GM11168 (cell line): ENCODE results near the gene CD52.
"Not testable (repeated sequence)": the region's sequence is repeated elsewhere in the genome, so short reads cannot be mapped to it uniquely, and the experiment has no call there.

Experiments
- in situ Hi-C: fragments of 300-500 bp; cut with MboI; formaldehyde crosslinking; loops from one replicate; pipeline ENCODE4 v1.12.0; 2022; ENCODE audit warnings: low sequenced_read_pairs; ENCODE audit not compliant: unreplicated experiment

Gene CD52

DNA sequence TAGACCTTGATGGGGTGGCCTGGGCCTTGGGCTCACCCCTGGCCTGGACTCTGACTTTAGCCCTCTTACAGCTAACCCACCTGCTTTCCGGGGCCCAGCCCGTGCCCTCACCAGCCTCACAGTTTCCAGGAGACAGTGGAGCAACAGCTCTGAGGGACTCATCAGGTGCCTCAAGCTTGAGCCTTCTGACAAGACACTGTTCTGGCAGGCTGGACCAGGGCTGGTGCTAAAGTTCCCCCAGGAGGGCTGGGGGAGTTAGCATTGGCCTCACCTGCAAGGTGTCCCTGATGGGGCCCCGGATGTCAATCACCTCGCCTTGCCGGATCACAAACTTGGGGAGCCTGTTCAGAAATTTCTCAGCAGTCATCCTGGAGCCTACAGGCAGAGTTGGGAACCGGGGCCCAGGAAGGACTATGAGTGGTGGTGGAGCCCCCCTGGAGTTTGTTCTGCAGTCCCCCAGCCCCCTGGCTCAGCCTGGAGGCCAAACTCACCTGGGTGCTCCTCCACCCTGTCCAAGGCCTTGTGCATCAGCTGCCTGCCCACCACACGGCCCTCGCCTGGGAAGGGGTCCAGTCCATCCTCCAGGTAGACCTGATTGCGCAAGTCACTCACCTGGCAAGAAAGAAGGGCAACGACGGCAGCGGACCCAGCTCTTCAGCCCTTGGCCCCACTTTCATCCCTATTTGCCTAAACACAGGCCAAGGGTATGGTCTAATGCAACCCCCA, 33.7 kb upstream of the CD52 start:
- in situ Hi-C loops = no loop called here

DNA sequence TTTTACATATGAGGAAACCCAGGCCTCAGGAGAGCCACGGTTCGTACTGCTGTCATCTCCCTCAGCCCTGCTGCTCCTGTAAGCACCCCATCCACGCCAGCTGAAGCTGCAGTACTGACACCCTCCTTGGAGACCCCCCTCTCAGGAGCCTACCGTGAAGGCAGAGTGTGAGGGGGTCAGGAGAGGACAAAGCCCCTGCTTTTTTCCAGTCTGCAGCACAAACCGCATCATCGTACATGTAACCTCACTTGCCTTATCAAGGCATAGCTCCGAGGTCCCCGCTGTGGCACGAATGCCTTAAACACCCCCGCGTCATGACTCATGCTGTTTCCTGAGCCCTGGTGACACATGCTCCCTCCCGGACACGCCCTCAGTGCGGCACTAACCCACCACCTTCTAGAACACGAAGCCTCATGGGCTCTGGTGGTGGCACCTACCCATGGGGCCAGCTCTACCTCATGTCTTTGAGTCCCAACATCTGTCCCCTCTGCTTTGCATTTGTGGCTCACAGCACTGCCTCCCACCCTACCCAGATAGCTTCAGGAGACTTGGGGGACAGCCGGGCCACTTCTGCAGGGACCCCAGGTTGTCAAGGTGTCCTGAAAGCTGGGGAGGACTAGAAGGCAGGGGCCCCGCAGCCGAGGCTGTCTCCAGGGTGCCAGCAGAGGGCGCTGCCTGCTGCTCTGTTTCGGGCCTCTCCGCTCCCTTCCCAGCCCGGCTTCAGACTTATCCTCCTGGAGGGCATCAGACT, 33.0 kb upstream of the CD52 start:
- in situ Hi-C loops = no loop called here

DNA sequence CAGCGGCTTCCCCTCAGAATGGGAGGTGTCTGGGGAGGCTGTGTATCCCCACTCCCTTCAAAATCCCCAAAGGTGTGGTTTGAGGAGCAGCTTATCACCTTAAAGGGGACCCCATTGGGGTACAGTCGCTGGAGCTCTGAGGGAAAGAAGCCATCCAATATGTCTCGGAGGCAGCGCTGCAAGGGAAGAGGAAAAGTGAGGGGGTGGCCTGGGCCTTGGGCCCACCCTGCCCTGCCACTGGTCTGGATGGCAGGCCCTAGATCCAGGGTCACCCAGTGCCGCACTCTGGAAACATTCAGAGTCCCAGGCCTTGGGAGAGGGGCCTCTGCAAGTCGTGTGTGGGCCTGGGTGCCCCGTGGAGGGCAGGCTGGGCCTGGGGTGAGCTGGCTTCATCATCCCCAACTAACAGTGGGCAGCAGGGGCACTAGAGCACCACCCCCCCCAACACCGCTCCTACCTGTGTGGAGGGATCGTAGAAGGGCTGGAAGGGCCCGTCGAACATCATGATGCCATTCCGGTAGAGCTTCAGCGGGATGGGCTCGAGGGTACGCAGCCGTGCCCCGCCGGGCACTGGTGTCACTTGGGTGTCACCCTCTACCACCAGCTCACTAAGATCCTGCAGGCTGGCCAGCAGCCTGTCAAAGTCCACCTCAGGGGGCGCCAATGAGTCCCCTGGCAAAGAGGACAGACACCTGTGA, 32.2 kb upstream of the CD52 start:
- in situ Hi-C loops = no loop called here

DNA sequence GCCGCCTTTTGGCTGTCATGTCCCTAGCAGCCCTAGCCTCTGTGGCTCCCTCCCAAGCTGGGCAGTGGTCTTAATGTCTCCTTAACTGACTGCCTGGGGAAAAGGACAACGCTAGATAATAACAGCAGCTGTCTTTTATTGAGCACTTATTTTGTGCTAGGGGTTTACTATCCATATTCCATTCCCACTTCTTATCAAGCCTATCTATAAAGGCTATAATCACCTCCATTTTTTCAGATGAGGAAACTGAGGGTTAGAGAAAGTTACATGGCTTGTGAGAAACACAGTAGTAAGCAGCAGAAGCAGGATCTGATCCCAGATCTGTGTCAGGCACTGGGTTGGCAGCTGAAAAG, 31.7 kb upstream of the CD52 start:
- in situ Hi-C loops = no loop called here

DNA sequence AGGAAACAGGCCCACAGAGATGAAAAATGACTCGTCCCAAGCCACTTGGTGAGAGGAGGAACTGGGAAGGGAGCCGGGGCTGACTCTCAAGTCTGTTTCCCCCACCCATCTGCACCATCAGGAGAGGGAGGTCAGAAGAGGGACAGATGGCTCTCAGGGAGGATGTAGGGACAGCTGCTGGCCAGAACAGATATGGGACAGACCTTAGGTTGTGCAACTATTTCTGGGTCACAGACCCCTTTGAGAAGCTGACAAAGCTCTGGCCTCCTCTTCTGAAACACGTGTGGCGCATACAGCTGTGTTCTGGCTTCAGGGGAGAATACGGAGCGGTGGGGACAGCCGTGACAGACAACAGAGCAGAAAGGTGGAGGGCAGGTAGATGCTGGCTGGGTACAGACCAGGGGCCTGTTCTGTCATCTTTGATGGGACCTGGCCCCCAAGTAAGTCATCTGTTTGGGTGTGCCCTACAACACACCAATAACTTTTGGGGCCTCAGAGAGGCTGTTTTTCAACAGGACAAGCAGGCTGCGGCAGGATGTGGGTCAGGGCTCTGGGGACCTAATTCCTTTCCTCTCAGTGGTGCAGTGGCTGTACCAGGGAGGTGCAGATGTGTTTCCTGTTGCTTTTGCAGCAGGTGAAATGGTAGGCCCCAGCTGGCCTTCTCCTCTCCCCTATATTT, 30.6 kb upstream of the CD52 start:
- in situ Hi-C loops = no loop called here

DNA sequence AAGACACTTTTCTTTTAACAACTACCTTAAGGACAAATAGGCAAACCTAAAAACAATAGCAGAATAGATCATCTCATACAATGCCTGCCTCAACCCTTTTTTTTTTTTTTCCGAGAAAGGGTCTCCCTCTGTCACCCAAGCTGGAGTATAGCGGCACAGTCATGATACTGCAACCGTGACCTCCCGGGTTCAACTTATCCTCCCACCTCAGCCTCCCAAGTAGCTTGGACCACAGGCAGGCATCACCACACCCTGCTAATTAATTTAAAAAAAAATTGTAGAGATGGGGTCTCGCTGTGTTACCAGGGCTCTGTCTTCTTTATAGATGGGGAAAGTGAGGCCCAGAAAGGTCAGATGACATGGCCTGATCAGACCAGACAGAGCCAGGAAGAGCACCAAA, 29.9 kb upstream of the CD52 start:
- in situ Hi-C loops = no loop called here

DNA sequence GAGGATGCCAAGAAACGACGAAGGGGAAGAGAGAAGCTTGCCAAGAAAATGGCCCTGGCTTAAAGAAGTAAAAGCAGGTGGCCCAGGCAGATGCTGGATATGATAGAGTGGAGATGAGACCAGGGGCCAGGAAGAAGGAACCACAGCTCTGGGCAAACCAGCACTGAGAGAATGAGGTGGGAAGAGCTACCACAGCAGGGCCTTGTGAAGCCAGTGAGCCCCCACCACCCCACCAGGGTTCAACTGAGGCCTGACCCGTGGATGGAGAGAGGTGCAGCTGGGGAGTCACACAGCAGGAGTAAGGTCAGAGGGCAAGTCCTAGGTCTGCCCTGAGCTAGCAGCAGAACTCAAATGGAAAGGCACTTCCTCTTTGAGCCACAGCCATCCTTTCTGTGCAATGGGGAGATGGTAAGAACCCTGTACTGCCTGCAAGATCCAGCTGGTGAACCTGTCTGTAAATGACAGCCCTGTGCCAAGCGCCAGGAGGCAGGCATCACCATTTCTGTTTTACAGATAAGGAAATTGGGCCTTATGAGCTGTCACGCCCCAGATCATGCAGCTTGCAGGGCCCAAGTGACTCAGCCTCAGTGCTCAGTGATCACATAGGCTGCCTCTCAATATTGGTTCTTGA, 29.3 kb upstream of the CD52 start:
- in situ Hi-C loops = no loop called here

DNA sequence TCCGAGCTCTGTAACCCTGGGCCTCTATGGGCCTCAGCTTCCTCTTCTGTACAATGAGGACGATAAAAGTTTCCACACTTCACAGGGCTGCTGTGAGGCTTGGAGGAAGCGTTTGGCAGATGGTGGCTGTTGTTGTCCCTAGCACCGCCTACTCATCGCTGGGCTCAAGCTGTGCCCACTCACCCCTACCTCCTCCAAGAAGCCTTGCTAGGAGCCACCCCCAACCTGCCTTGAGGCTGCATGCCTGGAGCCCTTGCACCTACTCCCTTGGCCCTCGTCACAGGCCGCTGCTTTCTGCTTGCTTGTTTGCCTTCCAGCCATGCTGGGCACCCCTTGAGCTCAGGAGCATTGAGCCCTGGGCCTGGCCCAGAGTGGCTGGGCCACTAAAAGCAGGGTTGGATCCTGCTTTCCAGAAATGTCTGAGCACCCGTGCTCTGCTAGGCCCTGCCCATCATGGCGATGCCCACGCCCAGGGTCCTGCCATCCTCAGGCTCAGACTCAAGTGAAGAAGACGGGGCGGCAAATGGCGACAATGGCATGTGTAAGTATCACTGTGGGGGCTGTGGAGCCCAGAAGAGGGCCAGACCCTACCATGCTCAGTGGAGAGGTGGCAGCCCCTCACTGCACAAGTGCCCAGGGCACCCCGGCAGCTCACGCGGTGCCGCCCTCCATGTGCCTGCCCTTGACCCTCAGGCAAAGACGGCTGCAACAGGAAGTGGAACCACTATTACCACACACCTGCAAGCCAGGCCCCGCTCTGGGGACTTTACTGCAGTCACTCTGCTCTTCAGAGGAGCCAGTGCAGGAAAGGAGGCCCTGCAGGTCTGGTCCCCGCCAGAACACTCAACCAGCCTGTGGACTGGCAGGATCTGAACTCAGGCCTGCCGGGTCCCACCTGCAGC, 28.3 kb upstream of the CD52 start:
- in situ Hi-C loops = no loop called here

DNA sequence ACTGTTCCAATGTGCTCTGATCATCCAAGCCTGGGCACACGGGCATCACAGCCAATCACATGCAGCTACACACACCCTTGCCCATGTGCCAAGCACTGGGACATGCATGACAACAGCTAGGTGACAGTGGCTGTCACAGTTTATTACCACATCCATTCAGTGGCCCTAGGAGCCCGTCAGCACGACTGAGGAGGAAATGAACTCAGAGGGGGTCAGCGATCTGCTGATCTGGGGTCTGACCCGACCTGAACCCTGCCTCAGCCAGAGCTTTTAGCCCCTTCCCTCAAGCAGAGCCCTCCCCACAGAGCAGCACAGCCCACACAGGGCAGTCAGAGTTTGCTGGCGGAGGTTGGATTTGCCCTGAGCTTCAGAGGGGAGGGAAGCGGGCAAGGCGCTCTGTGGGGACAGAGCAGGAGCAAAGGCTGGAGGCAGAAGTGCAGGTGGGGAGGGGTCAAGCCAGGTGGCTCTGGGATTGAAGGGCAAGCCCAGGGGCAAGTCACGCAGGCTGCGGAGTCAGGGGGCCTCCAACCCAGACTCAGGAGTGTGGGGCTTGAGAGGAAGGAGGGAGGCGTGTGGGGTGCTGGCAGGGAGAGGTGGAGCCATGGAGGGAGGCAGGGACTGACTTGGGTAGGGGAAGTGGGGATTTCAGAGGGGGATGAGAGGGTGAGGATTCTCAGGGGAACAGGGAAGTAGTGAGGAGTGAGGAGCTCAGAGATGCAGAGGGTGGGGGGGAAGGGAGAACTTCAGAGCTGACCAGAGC, 27.5 kb upstream of the CD52 start:
- in situ Hi-C loops = no loop called here

DNA sequence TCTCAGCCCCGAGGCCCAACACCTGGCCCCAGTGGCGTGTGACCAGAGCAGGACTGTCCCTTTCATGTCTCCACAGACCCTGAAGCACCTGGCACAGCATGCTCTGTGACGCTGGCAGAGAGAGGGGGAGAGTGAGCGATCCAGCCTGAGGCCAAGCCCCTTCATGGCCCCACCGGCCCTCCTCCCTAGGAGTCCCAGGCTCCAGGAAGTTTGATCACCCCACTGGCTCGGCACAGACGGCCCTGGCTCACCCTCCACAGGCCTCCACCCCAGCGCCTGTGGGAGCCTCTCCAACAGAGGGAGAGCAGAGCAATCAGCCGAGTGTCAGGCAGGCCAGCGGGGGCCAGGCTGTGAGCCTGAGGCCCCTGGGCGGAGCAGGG, 26.9 kb upstream of the CD52 start:
- in situ Hi-C loops = no loop called here

DNA sequence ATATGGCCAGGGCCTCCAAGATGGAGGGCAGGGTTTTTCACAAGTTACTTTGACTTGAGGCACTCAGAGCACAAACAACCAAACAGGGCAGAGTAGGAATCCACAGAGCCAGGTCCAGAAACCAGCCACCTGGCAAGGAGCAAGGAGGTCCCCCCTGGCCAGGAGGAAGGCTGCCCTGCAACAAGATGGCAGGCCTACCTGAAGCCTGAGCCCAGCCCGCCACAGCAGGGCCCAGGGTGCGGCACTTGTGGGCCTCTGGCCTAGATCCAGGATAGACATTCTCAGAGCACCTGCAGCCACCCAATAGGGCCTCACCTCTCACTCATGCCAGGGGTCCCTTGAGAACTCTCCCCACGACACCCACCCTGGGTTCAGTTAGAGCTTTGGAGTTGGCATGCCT, 26.3 kb upstream of the CD52 start:
- in situ Hi-C loops = no loop called here

DNA sequence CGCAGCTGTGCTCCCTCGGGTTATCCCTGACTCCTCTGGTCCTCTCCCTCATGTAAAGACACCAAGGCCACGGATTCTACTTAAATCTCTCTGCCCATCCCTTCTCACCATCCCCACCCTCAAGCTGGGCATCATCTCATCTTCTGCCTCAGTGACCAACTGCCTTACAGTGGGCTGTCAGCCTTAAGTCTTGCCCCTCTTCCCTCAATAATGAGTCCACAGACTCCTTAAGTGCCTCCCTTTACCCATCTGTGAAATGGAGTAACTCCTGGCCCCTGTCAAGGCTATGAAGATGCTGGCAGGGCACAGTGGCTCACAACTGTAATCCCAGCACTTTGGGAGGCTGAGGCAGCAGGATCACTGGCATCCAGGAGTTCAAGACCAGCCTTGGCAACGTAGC, 25.8 kb upstream of the CD52 start:
- in situ Hi-C loops = no loop called here

DNA sequence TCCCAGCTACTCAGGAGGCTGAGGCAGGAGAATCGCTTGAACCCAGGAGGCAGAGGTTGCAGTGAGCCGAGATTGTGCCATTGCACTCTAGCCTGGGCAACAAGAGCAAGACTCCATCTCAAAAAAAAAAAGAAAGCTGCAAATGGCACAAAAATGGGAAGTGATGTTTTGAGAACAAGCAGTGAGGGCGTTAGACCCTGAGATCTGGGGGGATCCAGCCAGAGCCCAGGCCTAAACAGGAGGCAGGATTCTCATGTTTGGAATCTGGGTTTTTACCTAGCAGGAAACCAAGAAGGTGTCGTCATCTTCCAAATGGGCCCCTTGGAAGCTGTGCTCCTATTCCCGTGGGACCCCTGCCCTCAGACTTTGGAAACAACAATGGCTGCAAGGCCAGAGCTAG, 25.0 kb upstream of the CD52 start:
- in situ Hi-C loops = not testable (repeated sequence)

DNA sequence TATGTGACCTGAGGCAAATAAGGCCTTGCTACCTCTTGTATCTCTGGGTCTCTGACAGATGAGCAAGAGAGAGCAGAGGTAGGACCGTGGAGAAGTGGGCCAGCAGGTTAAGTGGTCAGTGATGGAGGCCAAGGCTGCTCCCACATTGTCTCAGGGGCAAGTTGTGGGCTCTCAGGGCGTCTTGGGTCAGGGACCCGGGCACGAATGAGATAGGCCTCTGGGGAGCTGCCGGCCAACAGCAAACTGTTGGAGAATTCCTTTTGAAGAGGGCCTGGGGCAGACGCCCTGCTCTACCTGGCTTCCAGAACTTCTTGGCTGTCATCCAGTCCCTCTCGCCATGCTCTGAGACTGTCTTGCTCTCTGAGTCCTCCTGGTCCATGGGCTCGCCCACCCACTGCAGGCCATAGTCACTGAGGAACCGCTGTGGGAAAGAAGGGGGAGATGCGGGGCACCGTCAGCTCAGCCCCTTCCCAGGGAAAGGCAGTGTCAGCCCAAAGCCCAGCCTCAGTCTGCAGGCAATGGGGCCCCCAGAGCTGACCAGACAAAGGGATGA, 23.8 kb upstream of the CD52 start:
- in situ Hi-C loops = no loop called here

DNA sequence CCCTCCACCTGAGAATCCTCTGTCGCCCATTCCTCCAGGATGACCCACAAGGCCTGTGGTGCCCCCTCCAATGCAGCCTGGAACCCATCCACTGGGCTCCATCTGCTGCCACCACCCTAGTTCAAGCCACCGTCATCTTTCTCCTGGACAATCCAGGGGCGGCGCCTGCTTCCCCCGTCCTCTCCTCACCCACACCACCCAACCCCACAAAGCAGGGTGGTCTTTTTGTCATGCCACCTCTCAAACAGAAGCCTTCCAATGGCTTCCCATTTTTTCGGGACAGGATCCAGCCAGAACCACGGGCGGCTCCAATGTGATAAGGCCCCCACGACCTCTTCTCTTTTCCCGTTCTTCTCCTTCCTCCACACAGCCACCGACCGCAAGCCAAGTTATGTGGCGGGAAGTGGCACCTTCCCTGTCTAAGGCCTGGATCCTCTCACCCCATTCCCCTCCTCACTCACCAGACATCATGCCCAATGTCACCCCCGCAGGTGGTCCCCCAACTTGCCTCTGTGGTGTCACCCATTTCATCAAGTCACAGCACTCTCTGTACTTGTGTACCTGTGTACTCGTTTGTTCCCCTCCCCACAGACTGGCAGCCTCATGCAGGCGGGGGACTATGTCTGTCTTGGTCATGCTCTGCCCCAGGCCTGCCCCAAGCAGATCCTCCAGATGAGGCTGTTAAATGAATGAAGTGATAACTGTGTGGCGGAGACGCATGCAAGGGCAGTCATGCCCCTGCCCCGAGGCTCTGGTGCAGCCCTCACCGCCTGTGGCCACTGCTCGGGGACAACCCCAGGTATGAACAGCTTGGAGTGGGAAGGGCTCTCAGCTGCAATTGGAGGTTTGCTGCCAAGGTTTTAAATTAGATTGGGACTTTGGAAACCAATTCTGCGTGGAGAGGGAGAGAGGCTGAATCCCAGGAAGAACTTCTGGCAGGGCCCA, 22.3 kb upstream of the CD52 start:
- in situ Hi-C loops = no loop called here

DNA sequence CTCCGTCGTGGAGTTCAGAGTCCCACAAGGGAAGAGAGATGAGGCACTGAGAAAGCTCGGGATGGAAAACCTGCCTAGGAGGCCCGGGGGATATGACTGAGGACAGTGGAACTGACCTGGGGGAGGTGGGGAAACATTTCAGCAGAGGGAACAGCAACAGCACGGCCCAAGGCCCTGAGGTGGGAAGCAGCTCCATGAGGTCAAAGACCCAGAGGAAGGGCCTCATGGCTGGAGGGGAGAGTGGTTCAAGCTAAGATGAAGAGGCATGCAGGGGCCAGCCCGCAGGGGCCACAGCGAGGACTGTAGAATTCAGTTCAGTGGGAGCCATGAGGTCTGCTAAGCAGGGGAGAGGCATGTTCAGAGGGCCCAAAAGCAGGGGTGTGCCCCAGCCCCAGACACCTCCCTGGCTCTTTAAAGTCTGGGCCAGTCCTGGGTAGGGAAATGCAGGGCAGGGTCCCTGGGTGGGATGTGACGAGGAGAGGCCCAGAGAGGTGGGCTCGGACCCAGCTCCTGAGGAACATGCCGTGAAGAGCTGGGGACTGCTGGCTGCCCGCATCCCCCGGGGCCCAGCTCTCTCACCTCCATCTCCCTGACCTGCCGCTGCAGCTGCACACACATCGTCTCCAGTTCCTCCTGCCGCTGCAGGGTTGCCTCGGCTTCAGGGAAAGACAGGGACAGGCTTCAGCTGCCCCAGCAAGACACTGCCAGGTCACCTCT, 21.3 kb upstream of the CD52 start:
- in situ Hi-C loops = no loop called here
